CD8-positive, alpha-beta memory T cell (primary cell): ENCODE data around the gene CCDC177. TPM values are rescaled to one million over a fixed set of nuclear protein-coding genes. Genes with fewer than 3 reads are reported as not detected.

Experiments used
- CTCF ChIA-PET: fragments of 350-600 bp; sonication (Branson Sonifier 250); formaldehyde crosslinking; loops from one replicate; lab custom pipeline; 2021; ENCODE audit warnings: antibody characterized with exemption; lab: Charles Lee
- POLR2A ChIA-PET: fragments of 350-600 bp; sonication (Branson Sonifier 250); formaldehyde crosslinking; loops from one replicate; lab custom pipeline; 2021; ENCODE audit warnings: antibody characterized with exemption; lab: Charles Lee
- DNase-seq, 5 donors: peaks; one replicate each; pipeline versions ENCODE4 v3.0.0 to v3.0.0-alpha.2; 2020 to 2022; ENCODE audit warnings: mixed read lengths in 1 of 5
- H3K27ac ChIP-seq: one replicate; pipeline ENCODE4 v1.7.0; 2013; ENCODE audit warnings: low read depth, mild to moderate bottlenecking, low read length, moderate library complexity
- H3K27me3 ChIP-seq: 2 replicates; pipeline ENCODE4 v1.7.0; 2013; ENCODE audit warnings: low read length, mild to moderate bottlenecking; ENCODE audit not compliant: insufficient read depth, poor library complexity, severe bottlenecking
- H3K36me3 ChIP-seq: 2 replicates; pipeline ENCODE4 v1.7.0; 2013; ENCODE audit warnings: mild to moderate bottlenecking, low read length, moderate library complexity; ENCODE audit not compliant: insufficient read depth
- H3K4me1 ChIP-seq: 2 replicates; pipeline ENCODE4 v1.7.0; 2013; ENCODE audit warnings: mild to moderate bottlenecking, low read length, moderate library complexity; ENCODE audit not compliant: insufficient read depth
- H3K4me3 ChIP-seq: 2 replicates; pipeline ENCODE4 v1.7.0; 2013; ENCODE audit warnings: mild to moderate bottlenecking, low read length
- H3K9me3 ChIP-seq: 2 replicates; pipeline ENCODE4 v1.7.0; 2013; ENCODE audit warnings: mild to moderate bottlenecking, low read length
- H3K27ac Mint-ChIP-seq, 8 donors: one replicate each; pipeline ENCODE4 v1.8.0; 2020 to 2021; ENCODE audit warnings: mixed read lengths in 8 of 8, mild to moderate bottlenecking in 6 of 8, inconsistent platforms in 3 of 8, moderate library complexity in 3 of 8
- H3K27me3 Mint-ChIP-seq, 2 donors: one replicate each; pipeline ENCODE4 v1.8.0; 2020 to 2021; ENCODE audit warnings: mixed read lengths in 2 of 2, mild to moderate bottlenecking in 1 of 2, moderate library complexity in 1 of 2
- H3K36me3 Mint-ChIP-seq, 3 donors: one replicate each; pipeline ENCODE4 v1.8.0; 2020 to 2021; ENCODE audit warnings: mixed read lengths in 3 of 3, inconsistent platforms in 1 of 3, mild to moderate bottlenecking in 1 of 3
- H3K4me1 Mint-ChIP-seq, 3 donors: one replicate each; pipeline ENCODE4 v1.8.0; 2020 to 2021; ENCODE audit warnings: mixed read lengths in 3 of 3, inconsistent platforms in 1 of 3, mild to moderate bottlenecking in 1 of 3
- H3K4me3 Mint-ChIP-seq, 7 donors: one replicate each; pipeline ENCODE4 v1.8.0; 2020 to 2021; ENCODE audit warnings: mixed read lengths in 7 of 7, mild to moderate bottlenecking in 6 of 7, moderate library complexity in 4 of 7, inconsistent platforms in 2 of 7
- H3K9me3 Mint-ChIP-seq, 5 donors: one replicate each; pipeline ENCODE4 v1.8.0; 2020 to 2022; ENCODE audit warnings: mixed read lengths in 5 of 5, mild to moderate bottlenecking in 3 of 5, moderate library complexity in 2 of 5, inconsistent platforms in 1 of 5
- polyA plus RNA-seq: library from polyadenylated mRNA; unstranded; fragments of 300-500 nt; fragmentation: Illumina TruSeq; gene quantifications from one replicate; pipeline ENCODE4 v1.2.3, GENCODE V29; 2021
- total RNA-seq, 2 experiments: library from RNA; stranded (reverse); gene quantifications; one replicate each; pipeline ENCODE4 v1.2.3, GENCODE V29; 2021

CCDC177 gene
- total and polyA plus RNA-seq, 3 experiments from 2014 or later: not detected

- peak overlapping the region; percentile 17 for H3K4me3 ChIP-seq
- peaks cover 5 to 14% (median 8%) of the 10 kb centered on the region in 3 donors for H3K4me1 Mint-ChIP-seq
Measured at GRCh38 chr14:69573205-69573830, 1.4 kb downstream of the CCDC177 start.

GRCh38 chr14:69572841-69573135 lies 1.9 kb downstream of the CCDC177 start:
- no peaks in the 10 kb centered on the region for H3K36me3 Mint-ChIP-seq
- ChIA-PET CTCF (interaction anchor here (1.0 to 1.3 kb wide), 2 partner anchors 24 to 154 kb away, joined by 3 to 4 read pairs; no protein-coding TSS in a partner anchor), POLR2A (interaction anchor here (0.9 kb wide), 1 partner anchor 174 kb away, joined by 4 read pairs; the partner anchor contains the start of genes ERH and SLC39A9)
- H3K4me3 ChIP-seq: no peak overlapping the region
- peak overlapping the region in 1 of 7 donors; percentile 43 for H3K4me3 Mint-ChIP-seq
- no peaks in the 10 kb centered on the region for H3K36me3 ChIP-seq
- no peak for DNase-seq
- no peaks in the 10 kb centered on the region for H3K9me3 ChIP-seq
- peaks cover 7% of the 10 kb centered on the region for H3K4me1 ChIP-seq
- H3K27ac ChIP-seq: no peak overlapping the region
- H3K27me3 Mint-ChIP-seq: peaks cover 40 to 69% of the 10 kb centered on the region in 2 donors
- H3K27me3 ChIP-seq: peaks cover 20% of the 10 kb centered on the region
- peaks cover 0 to 2% (median 0%) of the 10 kb centered on the region in 5 donors for H3K9me3 Mint-ChIP-seq
- no peak overlapping the region for H3K27ac Mint-ChIP-seq
- H3K4me1 Mint-ChIP-seq: peaks cover 5 to 14% (median 8%) of the 10 kb centered on the region in 3 donors

More at GRCh38 chr14:69573205-69573830, 1.4 kb downstream of the CCDC177 start:
- POLR2A ChIA-PET: no interaction called here
- Mint-ChIP-seq H3K9me3 (peaks cover 0 to 2% (median 0%) of the 10 kb centered on the region in 5 donors), H3K4me3 (peak overlapping the region in 6 of 7 donors; percentile 40 to 93 (median 65)), H3K27ac (no peak overlapping the region), H3K27me3 (peaks cover 38 to 64% of the 10 kb centered on the region in 2 donors), H3K36me3 (no peaks in the 10 kb centered on the region)
- Histone ChIP-seq H3K9me3 (no peaks in the 10 kb centered on the region), H3K27me3 (peaks cover 20% of the 10 kb centered on the region), H3K4me1 (peaks cover 7% of the 10 kb centered on the region), H3K27ac (no peak overlapping the region), H3K36me3 (no peaks in the 10 kb centered on the region)
- no peak for DNase-seq
- CTCF ChIA-PET: interaction anchor here (1.0 to 2.1 kb wide), 5 partner anchors 8 to 154 kb away, joined by 3 to 9 read pairs (median 4); no protein-coding TSS in a partner anchor

- H3K4me1 Mint-ChIP-seq: peaks cover 5 to 14% (median 8%) of the 10 kb centered on the region in 3 donors
- no peak for DNase-seq
- ChIA-PET POLR2A (interaction anchor here (0.9 kb wide), 1 partner anchor 174 kb away, joined by 4 read pairs; the partner anchor contains the start of genes ERH and SLC39A9), CTCF (interaction anchor here (1.0 to 1.3 kb wide), 2 partner anchors 24 to 155 kb away, joined by 3 to 4 read pairs; no protein-coding TSS in a partner anchor)
- peaks cover 20% of the 10 kb centered on the region for H3K27me3 ChIP-seq
- no peak overlapping the region for H3K4me3 ChIP-seq
- no peak overlapping the region for H3K27ac ChIP-seq
- H3K4me1 ChIP-seq: peaks cover 7% of the 10 kb centered on the region
- no peaks in the 10 kb centered on the region for H3K9me3 ChIP-seq
- H3K36me3 ChIP-seq: no peaks in the 10 kb centered on the region
- peaks cover 0 to 2% (median 0%) of the 10 kb centered on the region in 5 donors for H3K9me3 Mint-ChIP-seq
- no peaks in the 10 kb centered on the region for H3K36me3 Mint-ChIP-seq
- H3K27ac Mint-ChIP-seq: no peak overlapping the region
- peak overlapping the region in 2 of 7 donors; percentile 15 to 43 for H3K4me3 Mint-ChIP-seq
- peaks cover 44 to 74% of the 10 kb centered on the region in 2 donors for H3K27me3 Mint-ChIP-seq
Measured at GRCh38 chr14:69572030-69572840, 2.4 kb downstream of the CCDC177 start.

GRCh38 chr14:69571449-69572029 lies 3.1 kb downstream of the CCDC177 start:
- DNase-seq: no peak
- Histone ChIP-seq H3K4me3 (no peak overlapping the region), H3K36me3 (no peaks in the 10 kb centered on the region), H3K9me3 (no peaks in the 10 kb centered on the region), H3K4me1 (peaks cover 7% of the 10 kb centered on the region), H3K27me3 (peaks cover 20% of the 10 kb centered on the region), H3K27ac (no peak overlapping the region)
- Mint-ChIP-seq H3K27me3 (peaks cover 44 to 72% of the 10 kb centered on the region in 2 donors), H3K27ac (no peak overlapping the region), H3K4me1 (peaks cover 5 to 14% (median 8%) of the 10 kb centered on the region in 3 donors), H3K4me3 (peak overlapping the region in 1 of 7 donors; percentile 20), H3K36me3 (no peaks in the 10 kb centered on the region), H3K9me3 (peaks cover 0 to 2% (median 0%) of the 10 kb centered on the region in 5 donors)
- POLR2A ChIA-PET: no interaction called here
- CTCF ChIA-PET: interaction anchor here (1.1 to 1.3 kb wide), 3 partner anchors 13 to 22 kb away, joined by 3 to 4 read pairs (median 3); no protein-coding TSS in a partner anchor

GRCh38 chr14:69570836-69571330 lies 3.8 kb downstream of the CCDC177 start:
- CTCF ChIA-PET: interaction anchor here (1.1 to 1.3 kb wide), 3 partner anchors 14 to 23 kb away, joined by 3 to 4 read pairs (median 3); no protein-coding TSS in a partner anchor
- Histone ChIP-seq H3K27ac (no peak overlapping the region), H3K27me3 (peaks cover 20% of the 10 kb centered on the region), H3K9me3 (no peaks in the 10 kb centered on the region), H3K4me3 (no peak overlapping the region), H3K36me3 (no peaks in the 10 kb centered on the region), H3K4me1 (peaks cover 7% of the 10 kb centered on the region)
- H3K36me3 Mint-ChIP-seq: no peaks in the 10 kb centered on the region
- H3K27ac Mint-ChIP-seq: no peak overlapping the region
- H3K4me1 Mint-ChIP-seq: peaks cover 5 to 14% (median 8%) of the 10 kb centered on the region in 3 donors
- DNase-seq: no peak
- H3K4me3 Mint-ChIP-seq: peak overlapping the region in 1 of 7 donors; percentile 32
- peaks cover 0 to 2% (median 0%) of the 10 kb centered on the region in 5 donors for H3K9me3 Mint-ChIP-seq
- POLR2A ChIA-PET: no interaction called here
- peaks cover 44 to 70% of the 10 kb centered on the region in 2 donors for H3K27me3 Mint-ChIP-seq

GRCh38 chr14:69569859-69570258 lies 4.8 kb downstream of the CCDC177 start:
- CTCF ChIA-PET: no interaction called here
- Histone ChIP-seq H3K27ac (no peak overlapping the region), H3K9me3 (no peaks in the 10 kb centered on the region), H3K27me3 (peaks cover 12% of the 10 kb centered on the region), H3K4me1 (peaks cover 7% of the 10 kb centered on the region), H3K4me3 (no peak overlapping the region), H3K36me3 (no peaks in the 10 kb centered on the region)
- no peak for DNase-seq
- Mint-ChIP-seq H3K9me3 (peaks cover 0 to 2% (median 0%) of the 10 kb centered on the region in 5 donors), H3K27ac (no peak overlapping the region), H3K4me1 (peaks cover 5 to 14% (median 8%) of the 10 kb centered on the region in 3 donors), H3K4me3 (peak overlapping the region in 2 of 7 donors; percentile 69 to 81), H3K36me3 (no peaks in the 10 kb centered on the region), H3K27me3 (peaks cover 40 to 72% of the 10 kb centered on the region in 2 donors)
- POLR2A ChIA-PET: no interaction called here

GRCh38 chr14:69567563-69567962 lies 7.1 kb downstream of the CCDC177 start:
- H3K4me1 ChIP-seq: no peaks in the 10 kb centered on the region
- Mint-ChIP-seq H3K9me3 (peaks cover 0 to 2% (median 0%) of the 10 kb centered on the region in 5 donors), H3K27me3 (peaks cover 36 to 62% of the 10 kb centered on the region in 2 donors), H3K4me3 (no peak overlapping the region), H3K36me3 (no peaks in the 10 kb centered on the region), H3K27ac (no peak overlapping the region), H3K4me1 (peaks cover 0 to 3% (median 0%) of the 10 kb centered on the region in 3 donors)
- ChIA-PET POLR2A (no interaction called here), CTCF (no interaction called here)
- peaks cover 1% of the 10 kb centered on the region for H3K27me3 ChIP-seq
- no peak overlapping the region for H3K4me3 ChIP-seq
- H3K9me3 ChIP-seq: no peaks in the 10 kb centered on the region
- no peaks in the 10 kb centered on the region for H3K36me3 ChIP-seq
- no peak for DNase-seq
- H3K27ac ChIP-seq: no peak overlapping the region
